GM12878 (cell line): ENCODE data around the gene USP2. TPM values are rescaled to one million over a fixed set of nuclear protein-coding genes. Genes with fewer than 3 reads are reported as not detected.
A peak's percentile ranks its signal among the peaks of the same experiment; 100 is the strongest.

ENCODE experiments used
- ATF2 ChIP-seq: IDR thresholded peaks from 2 replicates; pipeline ENCODE4 v1.6.1; 2012; ENCODE audit warnings: low read length, inconsistent platforms
- BACH1 ChIP-seq: fragments of 450-650 bp; IDR thresholded peaks from 2 replicates; pipeline ENCODE4 v1.6.1; 2017; ENCODE audit warnings: mild to moderate bottlenecking, borderline replicate concordance
- CUX1 ChIP-seq: IDR thresholded peaks from 2 replicates; pipeline ENCODE4 v1.6.1; 2012; ENCODE audit warnings: improper control_type of control experiment, low read depth, low read length; ENCODE audit not compliant: insufficient replicate concordance
- ESRRA ChIP-seq: IDR thresholded peaks from 2 replicates; pipeline ENCODE4 v1.6.1; 2012; ENCODE audit warnings: mild to moderate bottlenecking, low read length, improper control_type of control experiment
- ETV6 ChIP-seq, 2 experiments: fragments of 450-650 bp in 1 of 2; IDR thresholded peaks in 1 of 2; conservative IDR thresholded peaks in 1 of 2; 2 replicates each; pipeline ENCODE4 v1.6.1; 2014; ENCODE audit warnings: antibody characterized with exemption in 1 of 2, borderline replicate concordance in 1 of 2, low read depth in 1 of 2, mild to moderate bottlenecking in 1 of 2, moderate library complexity in 1 of 2
- IKZF2 ChIP-seq, 2 experiments: fragments of 450-650 bp; IDR thresholded peaks; 2 replicates each; pipeline ENCODE4 v1.6.1; 2017; ENCODE audit warnings: mild to moderate bottlenecking in 2 of 2, moderate library complexity in 2 of 2
- JUNB ChIP-seq: IDR thresholded peaks from 2 replicates; pipeline ENCODE4 v1.6.1; 2016; ENCODE audit warnings: antibody characterized with exemption, mild to moderate bottlenecking
- MYB ChIP-seq: fragments of 150-350 bp; IDR thresholded peaks from 2 replicates; pipeline ENCODE4 v1.6.1; 2014; ENCODE audit warnings: mild to moderate bottlenecking, low read depth, low read length, borderline replicate concordance
- NFYB ChIP-seq: IDR thresholded peaks from 2 replicates; pipeline ENCODE4 v1.6.1; 2011; ENCODE audit warnings: low read depth, mild to moderate bottlenecking, low read length, improper control_type of control experiment, moderate library complexity; ENCODE audit not compliant: insufficient read depth
- NR2C1 ChIP-seq: fragments of 450-650 bp; IDR thresholded peaks from 2 replicates; pipeline ENCODE4 v1.6.1; 2017; ENCODE audit warnings: antibody characterized with exemption, mild to moderate bottlenecking, moderate library complexity
- PAX5 ChIP-seq: IDR thresholded peaks from 2 replicates; pipeline ENCODE4 v1.6.1; 2011; ENCODE audit warnings: low read depth, low read length, borderline replicate concordance
- RAD21 ChIP-seq: IDR thresholded peaks from 2 replicates; pipeline ENCODE4 v1.6.1; 2011; ENCODE audit warnings: mild to moderate bottlenecking, low read depth, low read length, moderate library complexity; ENCODE audit not compliant: insufficient read depth
- RELA ChIP-seq: fragments of 450-650 bp; IDR thresholded peaks from 2 replicates; pipeline ENCODE4 v1.8.0; 2014; ENCODE audit warnings: borderline replicate concordance; ENCODE audit not compliant: partially characterized antibody
- RFX5 ChIP-seq: IDR thresholded peaks from 2 replicates; pipeline ENCODE4 v1.6.1; 2011; ENCODE audit warnings: low read depth, low read length, improper control_type of control experiment
- SIX5 ChIP-seq: IDR thresholded peaks from 2 replicates; pipeline ENCODE4 v1.6.1; 2011; ENCODE audit warnings: mild to moderate bottlenecking, low read depth, low read length, moderate library complexity; ENCODE audit not compliant: severe bottlenecking
- SMAD5 ChIP-seq: IDR thresholded peaks from 2 replicates; pipeline ENCODE4 v1.6.1; 2016; ENCODE audit warnings: antibody characterized with exemption, low read depth
- SUZ12 ChIP-seq: fragments of 200-600 bp; sonication (generic); IDR thresholded peaks from one replicate; pipeline ENCODE4 v1.6.1; 2018; ENCODE audit warnings: antibody characterized with exemption, mild to moderate bottlenecking; ENCODE audit not compliant: unreplicated experiment
- ZNF274 ChIP-seq: IDR thresholded peaks from one replicate; pipeline ENCODE4 v1.8.0; 2011; ENCODE audit not compliant: insufficient read length, insufficient read depth
- ZNF592 ChIP-seq: fragments of 450-650 bp; IDR thresholded peaks from 2 replicates; pipeline ENCODE4 v1.6.1; 2017; ENCODE audit warnings: mild to moderate bottlenecking, moderate library complexity
- polyA plus RNA-seq, 11 experiments: library from polyadenylated mRNA; depleted of rRNA in 4 of 11; unstranded in 6 of 11; stranded (reverse) in 5 of 11; fragments of >200 nt; fragmentation: Nextera tagmentation in 4 of 11; fragmentation: Illumina TruSeq in 1 of 11; extraction: Ambion mirVana in 4 of 11; extraction: Trizol in 1 of 11; gene quantifications; 1 replicate in 1 of 11; 2 replicates in 10 of 11; pipeline versions ENCODE4 v1.2.1 to v1.2.3, GENCODE V29; 2011 to 2016; ENCODE audit warnings: inconsistent platforms in 2 of 11, missing spikeins in 2 of 11, low read depth in 1 of 11
- total RNA-seq, 4 experiments: library from RNA; depleted of rRNA in 3 of 4; stranded (reverse); fragments of >200 nt in 3 of 4; fragmentation: Illumina TruSeq in 1 of 4; extraction: Trizol in 1 of 4; gene quantifications; 2 replicates each; pipeline versions ENCODE4 v1.2.1 to v1.2.3, GENCODE V29; 2013 to 2021

The USP2 gene
- total and polyA plus RNA-seq, 10 of the 15 experiments (the other 5 are each of a cell fraction or from before 2014, with no cell fraction given), result 0.03 to 0.13 (median 0.06) TPM; not detected in 4

GRCh38 chr11:119381181-119381988, at the start of gene USP2 (continued):
- no peak for TF ChIP-seq CUX1
- TF ChIP-seq JUNB, result no peak
- TF ChIP-seq ZNF592, result no peak
- TF ChIP-seq RELA, result no peak
- no peak for TF ChIP-seq SIX5
- no peak for TF ChIP-seq MYB
- TF ChIP-seq IKZF2 (IDR thresholded peaks at IDR 0.05), result peak; percentile 26 to 43; a peak in 2 of 4 replicates
- TF ChIP-seq ESRRA, result no peak
- peak; percentile 69; the same call in 1 of the 2 replicates for TF ChIP-seq NFYB
- peak; percentile 28; the same call in 1 of the 2 replicates for TF ChIP-seq RAD21
- TF ChIP-seq RFX5, result peak; percentile 84
- TF ChIP-seq NR2C1, result no peak
- TF ChIP-seq ZNF274, result no peak
- TF ChIP-seq PAX5, result peak; percentile 76; the same call in 1 of the 2 replicates
- TF ChIP-seq SUZ12, result no peak
- TF ChIP-seq ATF2, result no peak
- no peak; the same call in 1 of the 2 replicates for TF ChIP-seq BACH1
- no peak for TF ChIP-seq ETV6 (conservative IDR thresholded peaks at IDR 0.05 in 1 of 2, IDR thresholded peaks at IDR 0.05 in 1 of 2; ENCODE audit: borderline replicate concordance in 1 of 2, low read depth in 1 of 2)
- no peak for TF ChIP-seq SMAD5
